HT-29 (cell line): ENCODE measurements around the gene SPATA31C1. TPM values are rescaled to one million over a fixed set of nuclear protein-coding genes. Genes with fewer than 3 reads are reported as not detected.
"Not testable (repeated sequence)": the region's sequence is repeated elsewhere in the genome, so short reads cannot be mapped to it uniquely, and the experiment has no call there.

ENCODE experiments used
- DNase-seq: peaks from one replicate; pipeline ENCODE4 v3.0.0-alpha.2; 2015; ENCODE audit warnings: low spot score
- total RNA-seq: library from RNA; depleted of rRNA; stranded (reverse); fragments of >200 nt; shearing (Covaris generic); gene quantifications from 2 replicates; pipeline ENCODE4 v1.2.3, GENCODE V29; 2014; rRNA removed

The SPATA31C1 gene
- total RNA-seq, 1 experiment from 2014 or later, result not detected

GRCh38 chr9:87937918-87938317 is 20.2 kb downstream of the SPATA31C1 start:
- DNase-seq, result not testable (repeated sequence)

GRCh38 chr9:87938336-87938735 is 20.6 kb downstream of the SPATA31C1 start:
- not testable (repeated sequence) for DNase-seq

- DNase-seq, result not testable (repeated sequence)
These were observed 21.3 kb downstream of the SPATA31C1 start for GRCh38 chr9:87939096-87939495.

- no peak for DNase-seq
These were observed 26.3 kb downstream of the SPATA31C1 start for GRCh38 chr9:87944096-87944495.

DNA sequence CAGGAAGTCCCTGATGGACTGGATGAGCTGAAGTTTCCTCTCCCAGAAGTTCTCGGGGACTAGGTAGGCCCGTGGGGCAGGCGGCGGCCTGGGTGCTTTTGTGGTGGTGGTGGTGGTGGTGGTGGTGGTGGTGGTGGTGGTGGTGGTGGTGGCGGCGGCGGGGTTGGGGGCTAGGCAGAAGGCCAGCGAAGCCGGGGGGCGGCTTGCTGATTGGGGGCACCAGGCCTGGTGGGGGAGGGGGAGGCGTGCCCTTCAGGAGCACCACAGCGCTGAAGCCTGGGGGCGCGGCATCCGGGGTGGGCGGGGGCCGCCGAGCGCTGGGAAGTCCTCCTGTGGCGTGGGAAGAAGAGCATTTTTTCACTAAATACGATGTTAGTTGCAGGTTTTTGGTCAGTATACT is 26.9 kb downstream of the SPATA31C1 start:
- DNase-seq, result no peak

DNA sequence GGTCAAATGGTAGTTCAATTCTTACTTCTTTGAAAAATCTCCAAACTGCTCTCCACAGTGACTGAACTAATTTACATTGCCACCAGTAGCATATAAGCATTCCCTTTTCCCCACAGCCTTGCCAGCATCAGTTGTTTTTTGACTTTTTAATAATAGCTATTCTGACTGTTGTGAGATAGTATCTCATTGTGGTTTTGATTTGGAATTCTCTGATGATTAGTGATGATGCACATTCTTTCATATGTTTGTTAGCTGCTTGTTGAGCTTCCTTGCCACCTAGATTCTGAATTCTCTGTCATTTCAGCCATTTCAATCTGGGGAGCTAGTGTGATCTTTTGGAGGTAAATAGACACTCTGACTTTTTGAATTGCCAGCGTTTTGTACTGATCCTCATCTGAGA is 32.5 kb downstream of the SPATA31C1 start:
- DNase-seq, result no peak

DNA sequence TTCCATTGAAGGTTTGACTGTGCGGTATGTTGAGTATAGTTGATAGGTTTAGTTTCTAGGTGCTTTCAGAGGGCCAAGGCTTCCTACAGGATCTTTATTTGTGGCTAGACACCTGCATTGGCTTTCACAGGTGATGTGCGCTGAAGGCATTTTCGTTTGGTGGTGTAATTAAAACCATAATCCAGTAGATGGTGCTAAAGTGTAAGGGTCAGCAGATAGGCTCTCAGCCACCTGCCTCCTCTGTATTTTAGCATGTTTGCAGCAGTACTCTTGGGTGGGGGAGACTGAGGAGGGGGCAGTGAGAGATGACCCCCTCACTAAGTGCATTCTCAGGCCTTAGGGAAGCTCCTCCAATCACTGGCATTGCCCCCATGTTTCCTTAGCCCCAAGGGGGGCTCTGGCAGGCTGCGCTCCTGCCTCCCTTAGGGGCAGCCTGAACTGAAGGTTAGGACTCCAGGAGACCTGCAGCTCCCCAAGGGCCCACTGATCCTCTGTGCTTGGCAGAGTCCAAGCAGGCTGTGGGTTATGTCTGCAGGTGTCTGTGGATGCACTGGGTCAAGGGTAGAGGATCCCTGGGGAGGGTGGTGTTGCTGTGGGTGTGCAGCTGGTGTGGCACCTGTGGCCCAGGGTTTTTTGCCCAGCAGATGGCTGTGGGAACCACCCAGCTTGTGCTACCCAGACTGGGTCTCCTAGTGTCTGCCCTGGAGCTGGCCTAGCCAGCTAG is 33.2 kb downstream of the SPATA31C1 start:
- peak; percentile 51 for DNase-seq

- DNase-seq, result no peak
These were observed 36.5 kb downstream of the SPATA31C1 start for GRCh38 chr9:87954230-87954629.

DNA sequence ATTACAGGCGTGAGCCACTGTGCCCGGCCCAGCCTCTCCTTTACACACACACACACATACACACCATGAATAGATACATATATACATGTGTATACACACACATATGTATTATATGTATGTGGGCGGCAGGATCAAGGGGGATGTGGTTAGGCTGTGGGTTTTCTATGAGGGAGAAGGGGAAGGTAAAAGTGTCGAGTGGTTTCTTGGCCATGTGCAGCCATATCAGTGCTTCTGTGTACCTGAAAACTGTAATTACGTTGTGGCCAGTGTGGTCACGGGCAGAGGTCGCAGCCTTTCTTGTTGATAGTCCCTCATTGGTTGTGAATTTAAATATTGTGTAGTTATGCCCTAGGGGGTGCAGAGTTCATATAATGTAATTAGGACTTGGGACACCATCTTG is 40.1 kb downstream of the SPATA31C1 start:
- no peak for DNase-seq

DNA sequence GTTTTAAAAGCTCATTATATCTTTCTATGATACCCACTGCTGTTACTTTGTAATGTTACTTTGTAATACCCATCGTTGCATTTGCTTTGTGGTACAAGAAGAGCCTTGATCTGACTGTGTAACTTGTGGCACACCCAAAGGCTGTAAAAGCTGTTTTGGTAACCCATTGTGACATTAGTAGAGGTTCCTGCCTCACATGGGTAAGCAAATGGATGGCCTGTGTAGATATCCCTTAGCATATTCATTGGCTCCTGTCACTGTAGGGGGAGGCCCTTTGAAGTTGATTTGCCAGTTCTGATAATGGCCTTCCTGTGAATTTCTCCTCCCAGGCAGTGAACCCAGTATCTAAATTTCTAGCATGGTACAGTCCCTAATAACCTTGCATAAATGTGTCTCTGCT is 40.8 kb downstream of the SPATA31C1 start:
- no peak for DNase-seq

GRCh38 chr9:87959916-87960581 is 42.3 kb downstream of the SPATA31C1 start:
- DNase-seq, result no peak

- DNase-seq, result no peak
These were observed 46.0 kb downstream of the SPATA31C1 start for GRCh38 chr9:87963770-87964169.

DNA sequence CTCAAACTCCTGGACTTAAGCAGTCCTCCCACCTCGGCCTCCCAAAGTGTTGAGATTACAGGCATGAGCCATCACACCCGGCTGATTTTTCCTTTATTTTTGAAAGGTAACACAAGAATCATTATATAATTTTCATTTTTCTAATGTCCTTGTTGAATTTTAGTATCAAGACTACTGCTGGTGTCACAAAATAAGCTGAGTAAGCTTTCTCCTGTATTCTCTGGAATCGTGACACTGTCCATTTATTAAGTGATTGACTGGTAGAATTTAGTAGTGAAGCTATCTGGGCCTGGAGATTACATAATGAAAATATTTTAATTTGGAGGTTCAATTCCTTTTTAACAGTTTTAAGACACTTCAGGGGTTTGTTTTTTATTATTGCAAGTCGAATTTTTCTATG is 47.1 kb downstream of the SPATA31C1 start:
- DNase-seq, result no peak

GRCh38 chr9:87968155-87968554 is 50.4 kb downstream of the SPATA31C1 start:
- no peak for DNase-seq

DNA sequence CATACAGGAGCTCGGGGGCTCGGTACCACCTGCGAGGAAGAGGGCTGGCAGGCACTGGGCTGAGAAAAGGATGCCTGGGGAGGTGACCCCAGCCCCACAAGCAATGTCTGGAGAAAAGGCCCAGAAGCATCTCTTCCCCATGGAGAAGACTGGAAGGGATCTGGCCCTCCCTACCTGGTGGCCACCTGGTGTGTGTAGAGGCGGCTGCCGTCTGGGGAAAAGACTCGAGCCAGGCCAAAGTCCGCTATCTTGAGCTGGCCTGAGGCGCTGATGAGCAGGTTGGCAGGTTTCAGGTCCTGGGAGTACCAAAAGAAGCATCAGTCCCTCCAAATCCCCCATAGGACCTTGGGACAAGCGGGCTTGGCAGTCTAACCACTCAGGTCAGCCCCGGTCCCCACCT is 52.8 kb downstream of the SPATA31C1 start:
- DNase-seq, result no peak

DNA sequence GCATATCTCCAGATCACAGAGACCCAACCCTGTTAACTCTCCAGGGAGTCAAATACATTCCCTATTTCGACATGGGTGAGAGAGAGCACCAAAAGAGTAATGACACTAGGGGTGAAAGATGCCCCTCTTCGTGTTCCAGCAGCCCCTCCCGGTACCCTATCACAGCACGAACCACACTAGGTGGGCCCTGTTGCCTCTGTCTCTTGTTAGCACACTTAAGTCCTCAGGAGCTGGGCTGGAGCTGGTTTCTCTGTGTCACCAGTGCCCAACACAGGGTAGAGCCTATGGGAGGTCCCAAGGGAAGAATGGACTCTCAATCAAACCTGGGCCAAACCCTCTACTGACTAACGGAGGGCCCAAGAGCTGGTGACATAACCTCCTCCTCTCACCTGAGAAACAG is 55.4 kb downstream of the SPATA31C1 start:
- no peak for DNase-seq

Other genes with a start within 250 kb of the SPATA31C1 start
- 6.1 and 6.4 TPM in 2 replicates for gene CTSL, start 191.8 kb upstream of the SPATA31C1 start, total RNA-seq
- not detected in 2 replicates for gene SPATA31E1, start 35.1 kb upstream of the SPATA31C1 start, total RNA-seq
- 5.8 and 6.2 TPM in 2 replicates for gene CDK20, start 56.6 kb downstream of the SPATA31C1 start, total RNA-seq
- not detected in 2 replicates for gene SPATA31C2, start 220.5 kb downstream of the SPATA31C1 start, total RNA-seq